ENCODE measurements around the gene PCGF3.

The PCGF3 gene

GRCh38 chr4:818106-818921 is 112.7 kb downstream of the PCGF3 start:
- Histone ChIP-seq H3K79me2 (ENCODE audit: low read length) (no peaks in the 10 kb centered on the region), H3K27ac (ENCODE audit: low read length) (no peak overlapping the region), H3K36me3 (replicated peaks; ENCODE audit: low read depth, low read length) (no peaks in the 10 kb centered on the region), H3K4me3 (ENCODE audit: low read length) (no peak overlapping the region), H2AFZ (ENCODE audit: low read depth, low read length) (no peak overlapping the region), H3K4me1 (ENCODE audit: low read length) (no peaks in the 10 kb centered on the region), H3K27me3 (ENCODE audit: low read depth, low read length) (peaks cover 12% of the 10 kb centered on the region), H3K9me3 (ENCODE audit: insufficient read depth, low read length) (no peaks in the 10 kb centered on the region), H4K20me1 (ENCODE audit: insufficient read depth, low read length) (no peaks in the 10 kb centered on the region), H3K9ac (ENCODE audit: low read length) (no peak overlapping the region), H3K4me2 (ENCODE audit: low read length) (no peak overlapping the region)
- TF ChIP-seq EZH2phosphoT487 (IDR thresholded peaks at IDR 0.05; ENCODE audit: low read depth) = no peak
- no peak for TF ChIP-seq CTCF (IDR thresholded peaks at IDR 0.05; ENCODE audit: low read depth, low read length)

- Histone ChIP-seq H3K27me3 (ENCODE audit: low read depth, low read length) (peaks cover 12% of the 10 kb centered on the region), H3K9me3 (ENCODE audit: insufficient read depth, low read length) (no peaks in the 10 kb centered on the region), H3K9ac (ENCODE audit: low read length) (no peak overlapping the region), H2AFZ (ENCODE audit: low read depth, low read length) (no peak overlapping the region), H4K20me1 (ENCODE audit: insufficient read depth, low read length) (no peaks in the 10 kb centered on the region), H3K36me3 (replicated peaks; ENCODE audit: low read depth, low read length) (no peaks in the 10 kb centered on the region), H3K4me1 (ENCODE audit: low read length) (no peaks in the 10 kb centered on the region), H3K79me2 (ENCODE audit: low read length) (no peaks in the 10 kb centered on the region), H3K4me2 (ENCODE audit: low read length) (no peak overlapping the region), H3K4me3 (ENCODE audit: low read length) (no peak overlapping the region), H3K27ac (ENCODE audit: low read length) (no peak overlapping the region)
- TF ChIP-seq EZH2phosphoT487 (IDR thresholded peaks at IDR 0.05; ENCODE audit: low read depth) (no peak), CTCF (IDR thresholded peaks at IDR 0.05; ENCODE audit: low read depth, low read length) (no peak)
Measured at GRCh38 chr4:819401-820229, 114.0 kb downstream of the PCGF3 start.

All from OCI-LY3 (cell line).